HG03280 (cell line): ENCODE results near the gene CHP1.
"Not testable (repeated sequence)": the region's sequence is repeated elsewhere in the genome, so short reads cannot be mapped to it uniquely, and the experiment has no call there.

ENCODE experiments used
- ATAC-seq: cut with Tn5 transposase; IDR thresholded peaks from one replicate; pipeline ENCODE4 v1.9.1; 2021; ENCODE audit warnings: mild to moderate bottlenecking, moderate library complexity; ENCODE audit not compliant: unreplicated experiment

CHP1 gene

DNA sequence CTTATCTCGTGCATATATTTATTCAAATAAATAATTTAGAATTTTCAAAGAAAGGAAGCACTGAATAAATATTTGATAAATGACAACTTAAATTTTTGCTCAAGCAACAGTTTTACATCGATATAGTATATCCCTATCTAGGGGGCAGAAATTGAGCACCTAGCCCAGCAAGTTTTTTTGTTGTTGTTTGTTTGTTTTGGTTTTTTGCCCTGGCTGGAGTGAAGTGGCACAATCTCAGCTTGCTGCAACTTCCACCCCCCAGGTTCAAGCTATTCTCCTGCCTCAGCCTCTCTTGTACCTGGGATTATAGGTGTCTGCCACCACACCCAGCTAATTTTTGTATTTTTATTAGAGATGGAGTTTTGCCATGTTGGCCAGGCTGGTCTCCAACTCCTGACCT lies 58.9 kb downstream of the CHP1 start:
- ATAC-seq: no peak

GRCh38 chr15:41291065-41291631 lies 60.1 kb downstream of the CHP1 start:
- ATAC-seq: no peak

- ATAC-seq: no peak
Observed at GRCh38 chr15:41292521-41292920, 61.5 kb downstream of the CHP1 start.

GRCh38 chr15:41301139-41301538 lies 70.1 kb downstream of the CHP1 start:
- ATAC-seq: not testable (repeated sequence)

GRCh38 chr15:41301587-41301986 lies 70.5 kb downstream of the CHP1 start:
- ATAC-seq: no peak

- ATAC-seq: no peak
Observed at GRCh38 chr15:41304149-41304770, 73.2 kb downstream of the CHP1 start.

DNA sequence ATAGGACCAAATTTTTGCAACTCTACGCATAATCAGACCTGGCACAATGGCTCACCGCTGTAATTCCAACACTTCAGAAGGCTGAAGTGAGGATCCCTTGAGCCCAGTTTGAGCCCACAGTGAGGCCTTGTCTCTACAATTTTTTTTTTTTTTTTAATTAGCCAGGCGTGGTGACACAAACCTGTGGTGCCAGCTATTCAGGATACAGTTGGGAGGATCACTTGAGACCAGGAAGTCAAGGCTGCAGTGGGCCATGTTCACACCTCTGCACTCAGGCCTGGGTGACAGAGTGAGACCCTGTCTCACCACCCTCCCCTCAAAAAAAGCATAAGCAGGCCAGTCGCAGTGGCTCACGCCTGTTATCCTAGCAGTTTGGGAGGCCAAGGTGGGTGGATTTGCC lies 76.6 kb downstream of the CHP1 start:
- ATAC-seq: no peak

- ATAC-seq: no peak
Observed at GRCh38 chr15:41309226-41309905, 78.3 kb downstream of the CHP1 start.

GRCh38 chr15:41320805-41321330 lies 89.8 kb downstream of the CHP1 start:
- not testable (repeated sequence) for ATAC-seq

- no peak for ATAC-seq
Observed at GRCh38 chr15:41323611-41324010, 92.5 kb downstream of the CHP1 start.

DNA sequence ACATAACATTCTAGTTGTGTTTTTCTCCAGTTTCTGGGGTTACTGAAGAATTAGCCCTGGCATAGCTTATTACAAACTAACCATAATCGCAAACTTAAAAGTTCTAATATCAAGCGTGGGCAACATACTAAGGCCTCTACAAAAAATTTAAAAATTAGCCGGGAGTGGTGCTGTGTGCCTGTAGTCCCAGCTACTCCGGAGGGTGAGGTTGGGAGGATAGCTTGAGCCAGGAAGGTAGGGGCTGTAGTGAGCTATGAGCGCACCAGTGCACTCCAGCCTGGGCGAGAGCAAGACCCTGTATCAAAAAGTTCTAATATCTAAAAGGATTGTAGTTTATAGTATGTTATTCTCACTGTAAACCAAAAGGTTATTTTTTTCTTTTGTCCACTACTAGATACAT lies 100.2 kb downstream of the CHP1 start:
- ATAC-seq: no peak
